B cell (primary cell): ENCODE results near the gene CDH12. TPM values are rescaled to one million over a fixed set of nuclear protein-coding genes. Genes with fewer than 3 reads are reported as not detected.

Experiments used
- ATAC-seq: fragments of 200-7000 bp; cut with Tn5 transposase; one replicate; pipeline ENCODE4 v1.10.0; 2021; ENCODE audit warnings: low read depth, mild to moderate bottlenecking, moderate number of reproducible peaks, moderate library complexity
- CTCF ChIA-PET: fragments of 350-600 bp; sonication (Branson Sonifier 250); formaldehyde crosslinking; loops from one replicate; lab custom pipeline; 2021; ENCODE audit warnings: antibody characterized with exemption, inconsistent platforms; lab: Charles Lee
- POLR2A ChIA-PET: fragments of 350-600 bp; sonication (Branson Sonifier 250); formaldehyde crosslinking; loops from one replicate; lab custom pipeline; 2021; ENCODE audit warnings: antibody characterized with exemption; lab: Charles Lee
- DNase-seq: peaks from one replicate; pipeline ENCODE4 v3.0.0; 2013
- H2AFZ ChIP-seq: 2 replicates; pipeline ENCODE4 v1.6.1; 2012; ENCODE audit warnings: mild to moderate bottlenecking, low read depth, low read length; ENCODE audit not compliant: insufficient read depth, poor library complexity, severe bottlenecking
- H3K27ac ChIP-seq, 2 donors: 1 replicate in 1 of 2; 2 replicates in 1 of 2; pipeline ENCODE4 v1.5.1; 2012 to 2013; ENCODE audit warnings: low read length in 2 of 2, mild to moderate bottlenecking in 2 of 2, moderate library complexity in 1 of 2
- H3K27me3 ChIP-seq, 4 experiments: fragments of 200-600 bp in 1 of 4; sonication (generic) in 1 of 4; replicated peaks in 1 of 4; 1 replicate in 2 of 4; 2 replicates in 2 of 4; pipeline versions ENCODE4 v1.6.1 to v1.7.0; 2013 to 2016; ENCODE audit warnings: low read length in 3 of 4, mild to moderate bottlenecking in 2 of 4, mixed read lengths in 1 of 4, moderate library complexity in 1 of 4; ENCODE audit not compliant: insufficient read depth in 4 of 4, control insufficient read depth in 3 of 4; ENCODE audit errors: control extremely low read depth in 1 of 4
- H3K36me3 ChIP-seq, 2 experiments: replicated peaks in 1 of 2; 1 replicate in 1 of 2; 2 replicates in 1 of 2; pipeline versions ENCODE4 v1.6.1 to v1.7.1; 2013; ENCODE audit warnings: low read length in 1 of 2; ENCODE audit not compliant: insufficient read depth in 2 of 2, control insufficient read depth in 1 of 2; ENCODE audit errors: control extremely low read depth in 1 of 2, extremely low read depth in 1 of 2
- H3K4me1 ChIP-seq, 2 donors: fragments of 200-600 bp in 1 of 2; sonication (generic) in 1 of 2; 1 replicate in 1 of 2; 2 replicates in 1 of 2; pipeline versions ENCODE4 v1.5.1 to v1.6.1; 2013 to 2017; ENCODE audit warnings: low read length in 2 of 2; ENCODE audit not compliant: control insufficient read depth in 2 of 2, insufficient read depth in 2 of 2
- H3K4me2 ChIP-seq: replicated peaks from 2 replicates; pipeline ENCODE3; 2012; ENCODE audit warnings: mild to moderate bottlenecking, low read depth, low read length; ENCODE audit not compliant: poor library complexity, severe bottlenecking
- H3K4me3 ChIP-seq, 5 experiments: fragments of 200-600 bp in 1 of 5; sonication (generic) in 1 of 5; 1 replicate in 3 of 5; 2 replicates in 2 of 5; pipeline versions ENCODE4 v1.5.1 to v1.7.0; 2011 to 2016; ENCODE audit warnings: low read length in 4 of 5, mild to moderate bottlenecking in 4 of 5, low read depth in 2 of 5, control low read depth in 1 of 5, moderate library complexity in 1 of 5; ENCODE audit not compliant: insufficient read depth in 1 of 5; ENCODE audit errors: control extremely low read depth in 1 of 5, extremely low read depth in 1 of 5
- H3K79me2 ChIP-seq: fragments of 200-600 bp; sonication (generic); one replicate; pipeline ENCODE4 v1.6.0; 2016; ENCODE audit warnings: low read length; ENCODE audit not compliant: control insufficient read depth, insufficient read depth
- H3K9ac ChIP-seq: fragments of 200-600 bp; sonication (generic); 2 replicates; pipeline ENCODE4 v1.6.1; 2017; ENCODE audit warnings: mild to moderate bottlenecking, low read length, moderate library complexity
- H3K9me3 ChIP-seq, 3 donors: one replicate each; pipeline versions ENCODE4 v1.6.1 to v1.7.1; 2013; ENCODE audit warnings: low read length in 2 of 3; ENCODE audit not compliant: control insufficient read depth in 2 of 3, insufficient read depth in 1 of 3; ENCODE audit errors: control extremely low read depth in 1 of 3
- H4K20me1 ChIP-seq: 2 replicates; pipeline ENCODE4 v1.6.0; 2012; ENCODE audit warnings: mild to moderate bottlenecking, low read length; ENCODE audit not compliant: insufficient read depth, control insufficient read depth, poor library complexity, severe bottlenecking
- H3K27ac Mint-ChIP-seq: one replicate; pipeline ENCODE4 v1.8.0; 2021; ENCODE audit warnings: mixed read lengths
- H3K27me3 Mint-ChIP-seq: one replicate; pipeline ENCODE4 v1.8.0; 2021; ENCODE audit warnings: mixed read lengths
- H3K4me1 Mint-ChIP-seq: one replicate; pipeline ENCODE4 v1.8.0; 2021; ENCODE audit warnings: mixed read lengths
- H3K4me3 Mint-ChIP-seq: one replicate; pipeline ENCODE4 v1.8.0; 2021; ENCODE audit warnings: mixed read lengths
- H3K9me3 Mint-ChIP-seq: one replicate; pipeline ENCODE4 v1.8.0; 2022; ENCODE audit warnings: mixed read lengths; ENCODE audit not compliant: insufficient read depth
- CTCF ChIP-seq: fragments of 200-600 bp; IDR thresholded peaks from one replicate; pipeline ENCODE4 v1.8.0; 2022; ENCODE audit warnings: antibody characterized with exemption, mild to moderate bottlenecking
- EZH2 ChIP-seq: IDR thresholded peaks from 2 replicates; pipeline ENCODE4 v1.6.1; 2012; ENCODE audit warnings: borderline replicate concordance, low read depth, mild to moderate bottlenecking, moderate library complexity, low read length; ENCODE audit not compliant: insufficient read depth, poor library complexity, severe bottlenecking
- WGBS: methylation state at CpG from one replicate; pipeline ENCODE4 v1.1.5; 2013; ENCODE audit warnings: missing lambda C conversion rate; ENCODE audit not compliant: insufficient coverage; 5-methylcytosine and 5-hydroxymethylcytosine counted together
- intact Hi-C: fragments of 100-400 bp; cut with micrococcal nuclease; formaldehyde crosslinking; loops from one replicate; pipeline ENCODE4 v1.10.0; 2022
- polyA plus RNA-seq: library from polyadenylated mRNA; depleted of rRNA; stranded (reverse); fragments of >200 nt; gene quantifications from 2 replicates; pipeline ENCODE4 v1.2.3, GENCODE V29; 2012
- total RNA-seq, 2 donors: library from RNA; stranded (reverse); fragments of 120-200 nt in 1 of 2; gene quantifications; 1 replicate in 1 of 2; 2 replicates in 1 of 2; pipeline versions ENCODE4 v1.2.3 to v1.2.4, GENCODE V29; 2013 to 2022

The CDH12 gene
- total and polyA plus RNA-seq, 2 donors (not counting 1 experiment from before 2014, with no cell fraction given) = not detected

- H3K4me2 ChIP-seq = no peak overlapping the region
- Mint-ChIP-seq H3K4me1 (no peaks in the 10 kb centered on the region), H3K27ac (no peak overlapping the region), H3K27me3 (no peaks in the 10 kb centered on the region), H3K9me3 (no peaks in the 10 kb centered on the region), H3K4me3 (no peak overlapping the region)
- ATAC-seq (no peak), DNase-seq (no peak)
- H3K36me3 ChIP-seq = no peaks in the 10 kb centered on the region
- no peaks in the 10 kb centered on the region for H4K20me1 ChIP-seq
- CTCF ChIA-PET = no interaction called here
- H3K9ac ChIP-seq = no peak overlapping the region
- no peak overlapping the region for H3K4me3 ChIP-seq
- H2AFZ ChIP-seq = no peak overlapping the region
- H3K4me1 ChIP-seq = no peaks in the 10 kb centered on the region
- intact Hi-C loops = no loop called here
- no peaks in the 10 kb centered on the region for H3K79me2 ChIP-seq
- H3K27me3 ChIP-seq = no peaks in the 10 kb centered on the region
- TF ChIP-seq EZH2 = no peak
- TF ChIP-seq CTCF = no peak
- no peak overlapping the region for H3K27ac ChIP-seq
- no peaks in the 10 kb centered on the region for H3K9me3 ChIP-seq
- POLR2A ChIA-PET = no interaction called here
- no CpG with 5 or more reads among the region's 5 CpGs for WGBS
Measured at GRCh38 chr5:22699319-22699718, 153.8 kb downstream of the CDH12 start.

- H3K27me3 Mint-ChIP-seq = no peaks in the 10 kb centered on the region
- Histone ChIP-seq H3K9me3 (no peaks in the 10 kb centered on the region), H3K27ac (no peak overlapping the region), H2AFZ (no peak overlapping the region), H3K79me2 (no peaks in the 10 kb centered on the region), H4K20me1 (no peaks in the 10 kb centered on the region), H3K4me2 (no peak overlapping the region), H3K4me3 (no peak overlapping the region), H3K4me1 (no peaks in the 10 kb centered on the region), H3K36me3 (no peaks in the 10 kb centered on the region), H3K27me3 (no peaks in the 10 kb centered on the region), H3K9ac (no peak overlapping the region)
- WGBS = 100% methylated on average over 2 of the region's 4 CpGs
- DNase-seq (no peak), ATAC-seq (no peak)
- no peak overlapping the region for H3K27ac Mint-ChIP-seq
- intact Hi-C loops = no loop called here
- ChIA-PET POLR2A (no interaction called here), CTCF (no interaction called here)
- no peaks in the 10 kb centered on the region for H3K4me1 Mint-ChIP-seq
- no peak for TF ChIP-seq CTCF
- no peak for TF ChIP-seq EZH2
- no peak overlapping the region for H3K4me3 Mint-ChIP-seq
- H3K9me3 Mint-ChIP-seq = peaks cover 2% of the 10 kb centered on the region
Measured at GRCh38 chr5:22693121-22693520, 160.0 kb downstream of the CDH12 start.
